Right atrium auricular region (tissue), 2 donors: ENCODE results near the gene CFAP251. TPM values are rescaled to one million over a fixed set of nuclear protein-coding genes. Genes with fewer than 3 reads are reported as not detected.
A peak's percentile ranks its signal among the peaks of the same experiment; 100 is the strongest.

ENCODE experiments used
- DNase-seq: peaks from one replicate; pipeline ENCODE4 v3.0.0-alpha.2; 2019; ENCODE audit warnings: low spot score
- H3K27ac ChIP-seq, 2 donors: fragments of 200-600 bp; sonication (generic); 1 replicate in 1 of 2; 2 replicates in 1 of 2; pipeline ENCODE4 v1.5.1; 2016 to 2019
- H3K27me3 ChIP-seq, 2 donors: fragments of 200-600 bp; sonication (generic); one replicate each; pipeline versions ENCODE4 v1.5.1 to v1.6.0; 2017 to 2019
- H3K36me3 ChIP-seq: fragments of 200-600 bp; sonication (generic); one replicate; pipeline ENCODE4 v1.5.1; 2016
- H3K4me1 ChIP-seq, 2 donors: fragments of 200-600 bp; sonication (generic); one replicate each; pipeline versions ENCODE4 v1.5.1 to v1.6.0; 2017 to 2019
- H3K4me3 ChIP-seq, 2 donors: fragments of 200-600 bp; sonication (generic); 1 replicate in 1 of 2; 2 replicates in 1 of 2; pipeline ENCODE4 v1.5.1; 2017 to 2019; ENCODE audit warnings: mild to moderate bottlenecking in 1 of 2, moderate library complexity in 1 of 2
- H3K9me3 ChIP-seq, 2 donors: fragments of 200-600 bp; sonication (generic); one replicate each; pipeline ENCODE4 v1.5.1; 2019
- CTCF ChIP-seq, 2 donors: fragments of 200-600 bp; sonication (generic); IDR thresholded peaks; one replicate each; pipeline ENCODE4 v1.5.1; 2019; ENCODE audit warnings: antibody characterized with exemption in 2 of 2
- total RNA-seq, 2 donors: library from RNA; depleted of rRNA; stranded (reverse); fragments of >200 nt; gene quantifications; one replicate each; pipeline ENCODE4 v1.1.0, GENCODE V29; 2016

Gene CFAP251
- total RNA-seq, 2 donors from 2014 or later = 1.0 to 2.2 TPM

GRCh38 chr12:121963341-121964018, 45.1 kb downstream of the CFAP251 start:
- Histone ChIP-seq H3K9me3 (no peaks in the 10 kb centered on the region), H3K27ac (no peak overlapping the region), H3K4me1 (no peaks in the 10 kb centered on the region), H3K27me3 (no peaks in the 10 kb centered on the region), H3K36me3 (no peaks in the 10 kb centered on the region), H3K4me3 (no peak overlapping the region)
- TF ChIP-seq CTCF (IDR thresholded peaks at IDR 0.05) = no peak
- DNase-seq = no peak

GRCh38 chr12:121964813-121965643, 46.6 kb downstream of the CFAP251 start:
- Histone ChIP-seq H3K9me3 (no peaks in the 10 kb centered on the region), H3K27ac (no peak overlapping the region), H3K4me1 (no peaks in the 10 kb centered on the region), H3K36me3 (no peaks in the 10 kb centered on the region), H3K4me3 (no peak overlapping the region), H3K27me3 (no peaks in the 10 kb centered on the region)
- no peak for TF ChIP-seq CTCF (IDR thresholded peaks at IDR 0.05)
- no peak for DNase-seq

- DNase-seq = no peak
- H3K36me3 ChIP-seq = no peaks in the 10 kb centered on the region
- H3K4me3 ChIP-seq = no peak overlapping the region
- peak overlapping the region; percentile 64 to 79 for H3K27ac ChIP-seq
- H3K9me3 ChIP-seq = no peaks in the 10 kb centered on the region
- H3K27me3 ChIP-seq = no peaks in the 10 kb centered on the region
- TF ChIP-seq CTCF (IDR thresholded peaks at IDR 0.05) = no peak
- H3K4me1 ChIP-seq = no peaks in the 10 kb centered on the region
Measured at GRCh38 chr12:121966959-121967358, 48.6 kb downstream of the CFAP251 start.

- Histone ChIP-seq H3K27me3 (no peaks in the 10 kb centered on the region), H3K9me3 (no peaks in the 10 kb centered on the region), H3K27ac (no peak overlapping the region), H3K4me3 (no peak overlapping the region), H3K4me1 (no peaks in the 10 kb centered on the region), H3K36me3 (no peaks in the 10 kb centered on the region)
- no peak for TF ChIP-seq CTCF (IDR thresholded peaks at IDR 0.05)
- DNase-seq = no peak
Measured at GRCh38 chr12:121968876-121969275, 50.5 kb downstream of the CFAP251 start.

- no peaks in the 10 kb centered on the region for H3K36me3 ChIP-seq
- no peak overlapping the region for H3K4me3 ChIP-seq
- no peaks in the 10 kb centered on the region for H3K27me3 ChIP-seq
- H3K4me1 ChIP-seq = peaks cover 0 to 6% of the 10 kb centered on the region in 2 donors
- no peak overlapping the region for H3K27ac ChIP-seq
- no peak for TF ChIP-seq CTCF (IDR thresholded peaks at IDR 0.05)
- H3K9me3 ChIP-seq = no peaks in the 10 kb centered on the region
- no peak for DNase-seq
Measured at GRCh38 chr12:121969726-121970125, 51.3 kb downstream of the CFAP251 start.
